WTC11 (cell line): ENCODE results near the gene PLD3. TPM values are rescaled to one million over a fixed set of nuclear protein-coding genes. Genes with fewer than 3 reads are reported as not detected.
"Not testable (repeated sequence)": the region's sequence is repeated elsewhere in the genome, so short reads cannot be mapped to it uniquely, and the experiment has no call there.

Experiments used
- ATAC-seq: fragments of 200-7000 bp; cut with Tn5 transposase; 2 replicates; pipeline ENCODE4 v1.10.0; 2021; ENCODE audit warnings: mild to moderate bottlenecking, moderate library complexity
- CTCF ChIA-PET: fragments of 300-600 bp; sonication (Branson Sonifier 250); formaldehyde crosslinking; loops from one replicate; lab custom pipeline; 2021; ENCODE audit warnings: antibody characterized with exemption; lab: Charles Lee
- POLR2A ChIA-PET: fragments of 350-600 bp; sonication (Branson Sonifier 250); formaldehyde crosslinking; loops from one replicate; lab custom pipeline; 2021; ENCODE audit warnings: antibody characterized with exemption; lab: Charles Lee
- DNase-seq: peaks from one replicate; pipeline ENCODE4 v3.0.0; 2021; ENCODE audit warnings: low spot score
- H3K27ac Mint-ChIP-seq: 2 replicates; pipeline ENCODE4 v1.8.0; 2021; ENCODE audit warnings: mixed read lengths
- H3K27me3 Mint-ChIP-seq: 2 replicates; pipeline ENCODE4 v1.8.0; 2021; ENCODE audit warnings: low read depth, mild to moderate bottlenecking, moderate library complexity, mixed read lengths
- H3K36me3 Mint-ChIP-seq: 2 replicates; pipeline ENCODE4 v1.8.0; 2021; ENCODE audit warnings: mixed read lengths
- H3K4me1 Mint-ChIP-seq: 2 replicates; pipeline ENCODE4 v1.8.0; 2022; ENCODE audit warnings: mixed read lengths
- H3K4me3 Mint-ChIP-seq: 2 replicates; pipeline ENCODE4 v1.8.0; 2021; ENCODE audit warnings: mild to moderate bottlenecking, moderate library complexity, mixed read lengths
- H3K9me3 Mint-ChIP-seq: 2 replicates; pipeline ENCODE4 v1.8.0; 2021; ENCODE audit warnings: mixed read lengths
- ATF1 ChIP-seq: sonication (generic); formaldehyde crosslinking; IDR thresholded peaks from 2 replicates; pipeline ENCODE4 v1.8.1; 2023; ENCODE audit warnings: mild to moderate bottlenecking, moderate library complexity, missing genetic modification reagents
- ATF2 ChIP-seq: sonication (generic); formaldehyde crosslinking; IDR thresholded peaks from 2 replicates; pipeline ENCODE4 v1.8.1; 2022; ENCODE audit warnings: low read depth, missing genetic modification reagents, borderline replicate concordance
- CBFB ChIP-seq: sonication (generic); formaldehyde crosslinking; IDR thresholded peaks from 2 replicates; pipeline ENCODE4 v1.8.1; 2022; ENCODE audit warnings: mild to moderate bottlenecking, low read depth, missing genetic modification reagents
- ELF4 ChIP-seq: sonication (generic); formaldehyde crosslinking; IDR thresholded peaks from 2 replicates; pipeline ENCODE4 v1.8.1; 2022; ENCODE audit warnings: low read depth, mild to moderate bottlenecking, moderate library complexity, missing genetic modification reagents
- NR3C1 ChIP-seq: sonication (generic); formaldehyde crosslinking; conservative IDR thresholded peaks from 2 replicates; pipeline ENCODE4 v1.8.1; 2023; ENCODE audit warnings: low read depth, mild to moderate bottlenecking, missing genetic modification reagents
- STAT6 ChIP-seq: sonication (generic); formaldehyde crosslinking; conservative IDR thresholded peaks from 2 replicates; pipeline ENCODE4 v1.8.1; 2023; ENCODE audit warnings: mild to moderate bottlenecking, low read depth, missing genetic modification reagents, moderate library complexity
- TEAD1 ChIP-seq: sonication (generic); formaldehyde crosslinking; IDR thresholded peaks from 2 replicates; pipeline ENCODE4 v1.8.0; 2022; ENCODE audit warnings: mild to moderate bottlenecking, missing genetic modification reagents
- TEAD4 ChIP-seq: sonication (generic); formaldehyde crosslinking; IDR thresholded peaks from 2 replicates; pipeline ENCODE4 v1.8.0; 2022; ENCODE audit warnings: mild to moderate bottlenecking, missing genetic modification reagents
- ZBTB21 ChIP-seq: sonication (generic); formaldehyde crosslinking; IDR thresholded peaks from 2 replicates; pipeline ENCODE4 v1.8.1; 2023; ENCODE audit warnings: mild to moderate bottlenecking, missing genetic modification reagents, borderline replicate concordance
- ZNF121 ChIP-seq: sonication (generic); formaldehyde crosslinking; IDR thresholded peaks from 2 replicates; pipeline ENCODE4 v1.8.0; 2023; ENCODE audit warnings: missing genetic modification reagents
- ZNF138 ChIP-seq: sonication (generic); formaldehyde crosslinking; conservative IDR thresholded peaks from 2 replicates; pipeline ENCODE4 v1.8.1; 2022; ENCODE audit warnings: mild to moderate bottlenecking, moderate library complexity, missing genetic modification reagents
- ZNF396 ChIP-seq: fragments of 250-450 bp; sonication (Bioruptor Pico); IDR thresholded peaks from 2 replicates; pipeline ENCODE4 v1.8.0; 2021; ENCODE audit warnings: mild to moderate bottlenecking, moderate library complexity, borderline replicate concordance
- total RNA-seq: library from RNA; stranded (reverse); gene quantifications from 3 replicates; pipeline ENCODE4 v1.2.3, GENCODE V29; 2021
- TF ChIP-seq, protein P1 (sequence below): sonication (generic); formaldehyde crosslinking; IDR thresholded peaks from 2 replicates; pipeline ENCODE4 v1.8.1; 2023; ENCODE audit warnings: mild to moderate bottlenecking, missing genetic modification reagents
- TF ChIP-seq, protein P2 (sequence below): sonication (generic); formaldehyde crosslinking; IDR thresholded peaks from 2 replicates; pipeline ENCODE4 v1.8.1; 2023; ENCODE audit warnings: mild to moderate bottlenecking, missing genetic modification reagents

PLD3 gene
- total RNA-seq, 1 experiment from 2014 or later = 190 TPM

DNA sequence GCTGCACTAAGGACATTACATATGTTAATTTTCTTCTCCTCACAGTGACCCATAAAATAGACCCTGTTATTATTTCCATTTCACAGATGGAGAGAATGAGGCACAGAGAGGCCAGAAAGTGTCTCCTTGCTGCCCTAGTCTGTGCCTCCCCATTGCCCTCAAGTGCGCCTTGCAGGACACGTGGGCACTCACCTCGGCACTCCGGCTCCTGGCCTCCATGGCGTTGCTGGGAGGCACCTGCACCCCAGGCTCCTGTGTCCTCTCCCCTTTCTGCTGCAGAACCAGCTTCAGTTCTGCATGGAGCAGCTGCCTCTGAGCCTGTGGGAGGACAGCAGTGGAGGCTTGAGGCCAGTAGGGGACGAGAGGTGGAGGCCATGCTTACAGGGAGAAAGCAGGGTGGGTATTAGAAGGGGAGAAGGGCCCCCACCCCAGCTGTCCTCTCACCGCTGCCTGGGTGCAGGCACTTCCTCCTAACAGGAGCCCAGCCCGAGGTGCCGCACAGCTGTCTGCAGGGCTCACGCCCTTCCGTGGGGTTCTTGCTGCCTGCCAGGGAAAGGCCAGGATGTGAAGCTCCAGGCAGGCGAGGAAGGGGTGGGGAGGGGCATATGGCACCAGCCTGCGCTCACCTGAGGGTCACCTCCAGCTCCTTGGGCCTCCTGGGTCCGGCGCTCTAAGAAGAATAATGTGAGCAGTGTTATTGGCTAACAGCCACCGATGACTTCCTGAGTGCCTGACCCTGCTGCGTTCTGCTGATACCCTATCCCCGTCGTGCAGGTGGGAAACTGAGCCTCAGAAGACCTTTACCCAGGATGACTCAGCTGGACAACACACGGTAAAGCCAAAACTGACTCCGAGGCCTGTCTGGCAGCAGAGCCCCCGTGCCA, 59.5 kb downstream of the PLD3 start (continued):
- TF ChIP-seq, protein P1, sequence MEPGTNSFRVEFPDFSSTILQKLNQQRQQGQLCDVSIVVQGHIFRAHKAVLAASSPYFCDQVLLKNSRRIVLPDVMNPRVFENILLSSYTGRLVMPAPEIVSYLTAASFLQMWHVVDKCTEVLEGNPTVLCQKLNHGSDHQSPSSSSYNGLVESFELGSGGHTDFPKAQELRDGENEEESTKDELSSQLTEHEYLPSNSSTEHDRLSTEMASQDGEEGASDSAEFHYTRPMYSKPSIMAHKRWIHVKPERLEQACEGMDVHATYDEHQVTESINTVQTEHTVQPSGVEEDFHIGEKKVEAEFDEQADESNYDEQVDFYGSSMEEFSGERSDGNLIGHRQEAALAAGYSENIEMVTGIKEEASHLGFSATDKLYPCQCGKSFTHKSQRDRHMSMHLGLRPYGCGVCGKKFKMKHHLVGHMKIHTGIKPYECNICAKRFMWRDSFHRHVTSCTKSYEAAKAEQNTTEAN (CRISPR knock-in tag) = no peak
- no peak for TF ChIP-seq ZBTB21

DNA sequence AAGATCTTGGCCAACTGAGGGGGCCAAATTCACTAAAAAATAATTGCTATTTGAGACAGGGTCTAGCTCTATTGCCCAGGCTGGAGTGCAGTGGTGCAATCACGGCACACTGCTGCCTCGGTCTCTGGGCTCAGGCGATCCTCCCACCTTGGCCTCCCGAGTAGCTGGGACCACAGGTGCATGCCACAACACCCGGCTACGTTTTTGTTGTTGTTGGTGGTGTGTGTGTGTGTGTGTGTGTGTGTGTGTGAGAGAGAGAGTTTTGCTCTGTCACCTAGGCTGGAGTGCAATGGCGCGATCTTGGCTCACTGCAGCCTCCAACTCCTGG, 60.1 kb downstream of the PLD3 start:
- H3K4me1 Mint-ChIP-seq = peaks cover 39% of the 10 kb centered on the region
- H3K27me3 Mint-ChIP-seq, H3K27ac Mint-ChIP-seq, ATAC-seq, H3K36me3 Mint-ChIP-seq, H3K9me3 Mint-ChIP-seq, POLR2A ChIA-PET, H3K4me3 Mint-ChIP-seq, DNase-seq: not testable (repeated sequence)
- CTCF ChIA-PET = interaction anchor here (1.2 to 4.0 kb wide), 2 partner anchors 12 to 17 kb away, joined by 5 to 33 read pairs; partner anchors contain the start of gene SERTAD1
- peak; percentile 93 for TF ChIP-seq ZNF121

DNA sequence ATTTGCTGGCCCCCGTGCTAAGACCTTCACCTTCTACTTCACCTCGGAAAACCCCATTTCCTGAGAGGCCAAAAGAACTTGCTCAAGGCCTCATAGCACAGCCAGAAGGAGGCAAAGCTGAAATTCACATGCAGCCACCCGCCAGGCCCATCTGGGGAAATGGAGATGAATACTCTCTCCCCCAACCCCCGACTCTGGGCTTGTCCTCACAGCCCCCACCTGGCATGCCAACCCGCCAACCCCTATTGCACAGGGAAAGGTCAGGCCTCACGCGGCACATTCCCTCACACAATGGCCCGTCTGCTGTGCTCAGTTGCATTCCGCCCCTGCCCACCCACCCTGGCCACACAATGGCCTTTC, 61.5 kb downstream of the PLD3 start:
- peaks cover 36% of the 10 kb centered on the region for H3K4me1 Mint-ChIP-seq
- TF ChIP-seq, protein P2, sequence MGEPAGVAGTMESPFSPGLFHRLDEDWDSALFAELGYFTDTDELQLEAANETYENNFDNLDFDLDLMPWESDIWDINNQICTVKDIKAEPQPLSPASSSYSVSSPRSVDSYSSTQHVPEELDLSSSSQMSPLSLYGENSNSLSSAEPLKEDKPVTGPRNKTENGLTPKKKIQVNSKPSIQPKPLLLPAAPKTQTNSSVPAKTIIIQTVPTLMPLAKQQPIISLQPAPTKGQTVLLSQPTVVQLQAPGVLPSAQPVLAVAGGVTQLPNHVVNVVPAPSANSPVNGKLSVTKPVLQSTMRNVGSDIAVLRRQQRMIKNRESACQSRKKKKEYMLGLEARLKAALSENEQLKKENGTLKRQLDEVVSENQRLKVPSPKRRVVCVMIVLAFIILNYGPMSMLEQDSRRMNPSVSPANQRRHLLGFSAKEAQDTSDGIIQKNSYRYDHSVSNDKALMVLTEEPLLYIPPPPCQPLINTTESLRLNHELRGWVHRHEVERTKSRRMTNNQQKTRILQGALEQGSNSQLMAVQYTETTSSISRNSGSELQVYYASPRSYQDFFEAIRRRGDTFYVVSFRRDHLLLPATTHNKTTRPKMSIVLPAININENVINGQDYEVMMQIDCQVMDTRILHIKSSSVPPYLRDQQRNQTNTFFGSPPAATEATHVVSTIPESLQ = no peak
- TF ChIP-seq TEAD1 (CRISPR knock-in tag) (no peak), ZNF138 (CRISPR knock-in tag) (no peak), STAT6 (CRISPR knock-in tag) (no peak), ELF4 (CRISPR knock-in tag) (no peak), CBFB (CRISPR knock-in tag) (no peak), ATF1 (CRISPR knock-in tag) (no peak), ZNF121 (no peak), ZNF396 (CRISPR knock-in tag) (no peak), TEAD4 (CRISPR knock-in tag) (no peak), ATF2 (CRISPR knock-in tag) (no peak), NR3C1 (no peak)
- TF ChIP-seq, all 79 proteins: peak for 0
- H3K27me3 Mint-ChIP-seq = no peaks in the 10 kb centered on the region
- ATAC-seq (peak; percentile 54), DNase-seq (peak; percentile 56)
- H3K4me3 Mint-ChIP-seq = no peak overlapping the region
- no peaks in the 10 kb centered on the region for H3K36me3 Mint-ChIP-seq
- ChIA-PET CTCF (interaction anchor here (1.1 to 4.0 kb wide), 2 partner anchors 11 to 54 kb away, joined by 3 to 33 read pairs; no protein-coding TSS in a partner anchor), POLR2A (interaction anchor here (1.3 kb wide), 1 partner anchor 16 kb away, joined by 5 read pairs; the partner anchor contains the start of gene SERTAD1)
- peak overlapping the region; percentile 70; the same call in 1 of the 2 replicates for H3K27ac Mint-ChIP-seq
- no peaks in the 10 kb centered on the region for H3K9me3 Mint-ChIP-seq
